Astrocyte (in vitro differentiated cells and primary cell): ENCODE results near the gene STK32A. TPM values are rescaled to one million over a fixed set of nuclear protein-coding genes. Genes with fewer than 3 reads are reported as not detected.

Source experiments
- DNase-seq: peaks from one replicate; pipeline ENCODE4 v3.0.0-alpha.2; 2010; ENCODE audit warnings: low read depth
- FAIRE-seq: peaks from 2 replicates; lab custom pipeline; 2011; peaks lifted over from hg19 to GRCh38; lab: Jason Lieb, UNC
- H2AFZ ChIP-seq: 2 replicates; pipeline ENCODE4 v1.6.0; 2012; ENCODE audit warnings: low read depth, low read length, inconsistent platforms
- H3K27ac ChIP-seq: 2 replicates; pipeline ENCODE4 v1.5.1; 2011; ENCODE audit warnings: low read depth, low read length, inconsistent platforms
- H3K27me3 ChIP-seq: 2 replicates; pipeline ENCODE4 v1.6.0; 2011; ENCODE audit warnings: low read length, inconsistent platforms; ENCODE audit not compliant: insufficient read depth
- H3K36me3 ChIP-seq: 2 replicates; pipeline ENCODE4 v1.5.1; 2011; ENCODE audit warnings: low read length, inconsistent platforms; ENCODE audit not compliant: insufficient read depth
- H3K4me1 ChIP-seq: 2 replicates; pipeline ENCODE4 v1.5.1; 2011; ENCODE audit warnings: low read length, inconsistent platforms; ENCODE audit not compliant: insufficient read depth
- H3K4me2 ChIP-seq: 2 replicates; pipeline ENCODE4 v1.6.0; 2012; ENCODE audit warnings: low read length, inconsistent platforms
- H3K4me3 ChIP-seq: 2 replicates; pipeline ENCODE4 v1.5.1; 2011; ENCODE audit warnings: low read depth, mild to moderate bottlenecking, low read length, inconsistent platforms; ENCODE audit not compliant: insufficient read depth
- H3K79me2 ChIP-seq: 2 replicates; pipeline ENCODE4 v1.6.0; 2012; ENCODE audit warnings: mild to moderate bottlenecking, low read length, inconsistent platforms; ENCODE audit not compliant: insufficient read depth
- H3K9ac ChIP-seq: 2 replicates; pipeline ENCODE4 v1.6.0; 2012; ENCODE audit warnings: mild to moderate bottlenecking, low read length, inconsistent platforms
- H3K9me3 ChIP-seq: 2 replicates; pipeline ENCODE4 v1.5.1; 2012; ENCODE audit warnings: low read depth, mild to moderate bottlenecking, low read length, inconsistent platforms; ENCODE audit not compliant: insufficient read depth
- H4K20me1 ChIP-seq: 2 replicates; pipeline ENCODE4 v1.6.0; 2012; ENCODE audit warnings: low read length, inconsistent platforms; ENCODE audit not compliant: insufficient read depth
- H3K27ac Mint-ChIP-seq: one replicate; pipeline ENCODE4 v1.8.0; 2021; ENCODE audit warnings: mild to moderate bottlenecking, mixed read lengths; ENCODE audit not compliant: unreplicated experiment
- H3K27me3 Mint-ChIP-seq: one replicate; pipeline ENCODE4 v1.8.0; 2021; ENCODE audit warnings: low read depth, mixed read lengths; ENCODE audit not compliant: unreplicated experiment
- H3K36me3 Mint-ChIP-seq: one replicate; pipeline ENCODE4 v1.8.0; 2021; ENCODE audit warnings: low read depth, mixed read lengths; ENCODE audit not compliant: unreplicated experiment
- H3K4me1 Mint-ChIP-seq: one replicate; pipeline ENCODE4 v1.8.0; 2021; ENCODE audit warnings: low read depth, mixed read lengths; ENCODE audit not compliant: unreplicated experiment
- H3K4me3 Mint-ChIP-seq: one replicate; pipeline ENCODE4 v1.8.0; 2021; ENCODE audit warnings: mild to moderate bottlenecking, moderate library complexity, mixed read lengths; ENCODE audit not compliant: unreplicated experiment
- H3K9me3 Mint-ChIP-seq: one replicate; pipeline ENCODE4 v1.8.0; 2021; ENCODE audit warnings: mild to moderate bottlenecking, mixed read lengths; ENCODE audit not compliant: unreplicated experiment
- EZH2 ChIP-seq: IDR thresholded peaks from 2 replicates; pipeline ENCODE4 v1.6.1; 2012; ENCODE audit warnings: mild to moderate bottlenecking, low read length, inconsistent platforms; ENCODE audit not compliant: insufficient read depth
- total RNA-seq: library from RNA; stranded (reverse); gene quantifications from 2 replicates; pipeline ENCODE4 v1.2.1, GENCODE V29; 2021
- TF ChIP-seq, protein P1 (sequence below): IDR thresholded peaks from 2 replicates; pipeline ENCODE4 v1.5.1; 2011; ENCODE audit warnings: low read depth, mild to moderate bottlenecking, inconsistent platforms, low read length, moderate library complexity; ENCODE audit not compliant: insufficient read depth

Gene STK32A
- total RNA-seq, 1 donor from 2014 or later = 0.25 TPM

DNA sequence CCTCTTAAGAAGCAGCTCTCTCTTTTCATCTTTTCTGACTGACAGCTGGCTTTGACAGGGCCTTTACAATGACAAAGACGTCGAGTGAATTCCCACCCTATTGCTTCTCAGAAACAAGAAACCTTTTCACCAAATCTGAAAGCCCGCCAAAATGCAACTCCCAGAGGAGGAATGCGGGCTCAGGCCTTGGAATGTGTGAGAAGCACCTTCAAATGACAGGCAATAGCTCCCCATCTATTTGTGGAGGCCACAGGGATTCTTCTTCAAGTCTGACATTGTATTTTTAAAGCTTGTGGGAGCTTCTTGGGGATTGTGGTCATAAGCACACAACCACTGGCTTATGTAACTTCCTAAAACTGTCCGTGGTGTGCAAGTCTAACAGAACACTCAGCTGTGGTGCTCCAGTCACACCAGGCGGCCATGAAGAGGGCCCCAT, 202.4 kb downstream of the STK32A start:
- Mint-ChIP-seq H3K4me1 (peaks cover 66% of the 10 kb centered on the region), H3K4me3 (no peak overlapping the region), H3K36me3 (peaks cover 12% of the 10 kb centered on the region), H3K27ac (peak overlapping the region; percentile 87), H3K27me3 (no peaks in the 10 kb centered on the region), H3K9me3 (no peaks in the 10 kb centered on the region)
- H4K20me1 ChIP-seq = peaks cover 92% of the 10 kb centered on the region
- peaks cover 95% of the 10 kb centered on the region for H3K79me2 ChIP-seq
- H3K4me2 ChIP-seq = peak overlapping the region; percentile 12
- no peaks in the 10 kb centered on the region for H3K9me3 ChIP-seq
- no peak overlapping the region for H3K9ac ChIP-seq
- no peak overlapping the region for H2AFZ ChIP-seq
- no peak for FAIRE-seq
- no peak for TF ChIP-seq EZH2
- TF ChIP-seq, protein P1, sequence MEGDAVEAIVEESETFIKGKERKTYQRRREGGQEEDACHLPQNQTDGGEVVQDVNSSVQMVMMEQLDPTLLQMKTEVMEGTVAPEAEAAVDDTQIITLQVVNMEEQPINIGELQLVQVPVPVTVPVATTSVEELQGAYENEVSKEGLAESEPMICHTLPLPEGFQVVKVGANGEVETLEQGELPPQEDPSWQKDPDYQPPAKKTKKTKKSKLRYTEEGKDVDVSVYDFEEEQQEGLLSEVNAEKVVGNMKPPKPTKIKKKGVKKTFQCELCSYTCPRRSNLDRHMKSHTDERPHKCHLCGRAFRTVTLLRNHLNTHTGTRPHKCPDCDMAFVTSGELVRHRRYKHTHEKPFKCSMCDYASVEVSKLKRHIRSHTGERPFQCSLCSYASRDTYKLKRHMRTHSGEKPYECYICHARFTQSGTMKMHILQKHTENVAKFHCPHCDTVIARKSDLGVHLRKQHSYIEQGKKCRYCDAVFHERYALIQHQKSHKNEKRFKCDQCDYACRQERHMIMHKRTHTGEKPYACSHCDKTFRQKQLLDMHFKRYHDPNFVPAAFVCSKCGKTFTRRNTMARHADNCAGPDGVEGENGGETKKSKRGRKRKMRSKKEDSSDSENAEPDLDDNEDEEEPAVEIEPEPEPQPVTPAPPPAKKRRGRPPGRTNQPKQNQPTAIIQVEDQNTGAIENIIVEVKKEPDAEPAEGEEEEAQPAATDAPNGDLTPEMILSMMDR = no peak
- no peak overlapping the region for H3K4me3 ChIP-seq
- no peaks in the 10 kb centered on the region for H3K27me3 ChIP-seq
- H3K36me3 ChIP-seq = peaks cover 3% of the 10 kb centered on the region
- peak; percentile 89 for DNase-seq
- peaks cover 22% of the 10 kb centered on the region for H3K4me1 ChIP-seq
- peak overlapping the region; percentile 56 for H3K27ac ChIP-seq
